Measurements from ENCODE around the gene ACOXL.
"Not testable (repeated sequence)": the region's sequence is repeated elsewhere in the genome, so short reads cannot be mapped to it uniquely, and the experiment has no call there.

The ACOXL gene

DNA sequence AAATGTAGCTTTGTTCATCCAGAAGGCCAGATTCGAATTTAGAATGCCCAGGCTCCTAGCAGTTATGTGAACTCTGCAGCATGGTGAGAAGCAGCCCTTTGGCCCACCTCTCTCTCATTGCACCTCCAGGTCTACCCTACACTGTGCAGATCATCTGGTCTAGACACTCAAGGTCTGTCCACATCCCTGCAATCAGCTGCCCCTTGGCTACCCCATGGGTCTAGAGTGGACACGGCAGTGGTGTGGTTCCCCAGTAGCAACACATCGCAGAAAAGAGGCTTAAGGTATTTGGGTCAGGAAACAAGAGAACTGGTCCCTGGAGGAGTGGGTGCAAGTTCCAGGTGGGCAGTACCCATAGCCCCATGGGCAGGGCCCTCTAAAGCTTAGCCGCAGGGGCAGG lies 311.7 kb downstream of the ACOXL start:
- DNase-seq: no peak

DNA sequence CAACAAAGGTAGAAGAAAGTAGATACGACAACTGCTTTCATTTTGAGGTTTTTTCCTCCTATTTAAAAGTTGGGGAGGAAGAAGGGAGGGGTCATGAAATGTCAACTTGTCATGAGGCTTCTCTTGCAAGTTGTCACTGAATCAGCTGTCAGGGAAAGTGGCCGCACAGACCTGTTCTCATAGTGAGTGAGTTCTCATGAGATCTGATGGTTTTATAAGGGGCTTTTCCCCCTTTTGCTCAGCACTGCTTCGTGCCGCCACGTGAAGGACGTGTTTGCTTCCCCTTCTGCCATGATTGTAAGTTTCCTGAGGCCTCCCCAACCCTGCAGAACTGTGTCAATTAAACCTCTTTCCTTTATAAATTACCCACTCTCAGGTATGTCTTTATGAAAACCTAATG lies 312.9 kb downstream of the ACOXL start:
- not testable (repeated sequence) for DNase-seq

DNA sequence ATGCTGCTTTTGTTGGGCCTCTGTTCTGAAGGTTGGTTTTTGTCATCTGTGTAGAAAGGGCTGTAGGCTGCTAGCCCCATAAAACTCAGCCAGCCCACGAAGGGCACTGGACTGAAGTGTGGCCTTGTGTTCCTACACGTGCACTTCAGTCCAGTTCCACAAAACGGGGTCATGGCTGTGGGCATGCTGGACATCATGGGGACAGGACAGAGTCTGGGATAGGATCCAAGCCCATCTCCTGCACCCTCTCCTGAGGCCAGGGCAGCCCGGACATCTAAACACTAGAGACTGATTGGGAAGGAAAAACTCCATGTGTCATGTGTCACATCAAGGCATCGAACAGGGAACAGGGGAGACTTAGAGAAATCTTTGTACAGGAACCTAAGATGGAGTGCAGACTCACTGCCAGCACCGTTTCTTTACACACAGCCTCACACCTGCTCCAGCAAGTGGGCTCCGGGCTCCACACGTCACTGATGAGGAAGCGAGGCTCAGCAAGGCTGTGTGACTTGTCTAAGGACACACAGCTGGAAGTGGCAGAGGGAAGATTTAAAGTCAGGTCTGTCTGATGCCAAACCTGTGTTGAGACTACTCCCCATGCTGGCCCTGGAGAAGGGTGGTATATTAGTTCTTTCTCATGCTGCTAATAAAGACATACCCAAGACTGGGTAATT lies 313.5 kb downstream of the ACOXL start:
- DNase-seq: no peak

DNA sequence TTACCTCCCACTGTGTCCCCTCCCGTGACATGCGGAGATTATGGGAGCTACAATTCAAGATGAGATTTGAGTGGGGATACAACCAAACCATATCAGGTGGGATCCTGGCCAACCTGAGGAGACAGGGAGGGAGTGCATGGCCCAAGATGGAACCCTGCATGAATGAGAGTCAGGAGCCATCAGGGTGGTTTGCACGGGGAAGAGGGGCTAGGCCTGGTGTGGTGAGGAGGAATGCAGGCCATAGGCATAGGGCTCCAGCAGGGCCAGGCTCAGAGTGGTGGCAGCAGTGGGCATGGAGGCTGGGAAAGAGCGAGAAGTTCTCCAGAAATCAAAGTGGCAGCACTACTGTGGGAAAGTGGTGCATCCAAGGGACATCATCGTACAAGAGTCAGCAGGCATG lies 314.3 kb downstream of the ACOXL start:
- DNase-seq: no peak

GRCh38 chr2:111048856-111049768 lies 316.7 kb downstream of the ACOXL start:
- no peak for DNase-seq

DNA sequence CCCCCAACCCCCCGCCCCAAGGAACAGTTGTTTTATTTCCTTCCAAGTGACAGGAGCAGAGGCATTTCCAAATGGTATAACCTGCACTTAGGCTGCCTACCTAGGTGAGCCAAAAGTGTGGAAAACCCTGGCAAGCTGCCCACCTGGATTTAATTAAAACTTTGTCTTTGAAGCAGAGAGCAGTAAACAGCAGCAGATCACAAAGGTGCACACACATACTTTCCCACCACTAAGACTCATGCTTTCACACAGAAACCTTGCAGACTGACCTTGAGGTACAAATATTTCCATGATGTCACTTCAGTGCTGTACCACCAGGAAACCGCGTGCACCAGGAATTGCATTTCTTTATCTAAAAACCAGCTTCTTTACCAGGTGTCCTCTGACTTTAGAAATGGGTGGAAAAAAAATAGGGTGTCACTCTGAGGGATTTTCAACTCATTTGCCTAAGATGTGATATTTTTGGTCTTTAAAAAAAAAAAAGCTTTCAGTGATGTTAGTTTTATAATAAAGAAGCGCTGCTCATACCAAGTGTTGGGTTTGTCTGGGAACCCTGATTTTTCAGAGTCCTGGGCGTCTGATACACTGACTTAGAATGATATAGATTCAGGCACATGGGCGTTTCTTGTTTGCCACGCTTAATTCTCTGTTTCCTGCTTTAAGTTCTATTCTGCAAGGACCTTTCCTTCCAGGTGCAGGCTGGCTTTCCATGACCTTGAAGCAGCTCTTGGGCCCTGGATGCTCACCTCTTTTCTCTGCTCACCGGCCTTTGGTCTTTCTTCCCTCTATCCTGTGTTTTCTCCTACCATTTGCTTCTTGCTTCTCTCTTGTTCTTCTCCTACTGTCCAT lies 317.6 kb downstream of the ACOXL start:
- DNase-seq: no peak

DNA sequence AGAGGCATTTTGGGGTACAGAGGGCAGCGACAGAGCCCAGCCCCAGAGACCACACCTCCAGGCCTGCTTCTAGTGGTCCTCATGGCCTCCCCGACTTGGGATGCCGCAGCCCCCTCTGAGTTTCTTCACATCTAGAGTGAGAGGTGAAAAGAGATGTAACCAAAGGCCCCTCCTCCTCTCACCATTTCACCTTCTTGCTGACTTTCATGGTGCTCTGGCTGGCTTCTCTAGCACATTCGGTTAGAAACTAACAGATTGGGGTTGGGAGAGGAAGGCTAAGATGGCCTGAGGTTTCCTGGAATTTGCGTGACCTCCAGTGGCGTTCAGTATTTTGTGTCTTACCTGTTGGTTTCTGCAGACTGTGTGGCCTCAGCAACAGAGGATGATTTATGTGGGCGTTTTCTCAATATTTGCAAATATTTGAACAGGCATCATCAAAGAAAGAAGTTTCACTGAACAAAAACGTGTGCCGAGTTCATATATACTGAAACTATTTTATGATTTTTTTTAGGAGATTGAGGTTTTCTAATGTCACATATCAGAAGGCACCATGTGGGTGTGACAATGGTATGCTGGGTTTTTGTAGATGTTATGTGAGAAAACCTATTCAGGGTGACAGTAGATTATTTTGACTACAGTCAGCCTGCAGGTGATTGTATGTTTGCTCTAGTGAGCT lies 318.5 kb downstream of the ACOXL start:
- no peak for DNase-seq

DNA sequence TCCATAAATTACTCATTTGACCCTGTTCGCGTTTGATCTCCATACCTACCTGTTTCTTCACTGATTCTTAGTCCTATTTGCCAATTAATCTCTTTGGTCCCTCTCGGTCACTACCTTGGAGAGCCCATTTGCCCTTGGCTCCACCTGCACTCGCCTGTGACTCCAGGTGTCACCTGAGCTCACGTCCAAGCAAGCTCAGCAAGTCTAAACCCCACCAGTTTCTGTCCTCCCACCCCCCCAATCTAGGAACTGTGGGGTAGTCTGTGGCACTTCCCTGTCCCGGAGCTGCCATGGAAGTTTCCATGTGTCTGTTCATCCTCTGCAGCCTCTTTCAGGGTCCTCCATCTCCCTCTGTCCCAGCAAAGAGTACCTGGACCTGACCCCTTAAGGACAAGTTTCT lies 320.2 kb downstream of the ACOXL start:
- DNase-seq: no peak

DNA sequence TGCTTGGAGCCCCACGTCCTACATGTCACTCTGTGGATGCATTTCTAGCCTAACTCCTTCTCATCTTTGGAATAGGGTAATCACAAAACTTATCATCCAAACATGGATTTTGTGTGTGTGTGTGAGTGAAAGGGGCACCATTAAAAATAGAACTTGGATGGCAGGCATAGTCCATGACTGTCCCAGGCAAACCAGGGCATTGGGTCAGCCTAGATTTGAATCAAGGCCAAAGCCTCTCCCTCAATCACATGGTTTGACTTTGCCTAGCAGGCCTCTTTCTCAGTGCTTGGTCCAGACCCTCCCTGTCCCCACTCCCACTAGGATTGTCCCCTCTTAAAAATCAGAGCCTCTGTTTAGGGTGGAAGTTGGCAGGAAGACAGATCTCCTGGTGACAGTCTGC lies 320.9 kb downstream of the ACOXL start:
- DNase-seq: no peak

DNA sequence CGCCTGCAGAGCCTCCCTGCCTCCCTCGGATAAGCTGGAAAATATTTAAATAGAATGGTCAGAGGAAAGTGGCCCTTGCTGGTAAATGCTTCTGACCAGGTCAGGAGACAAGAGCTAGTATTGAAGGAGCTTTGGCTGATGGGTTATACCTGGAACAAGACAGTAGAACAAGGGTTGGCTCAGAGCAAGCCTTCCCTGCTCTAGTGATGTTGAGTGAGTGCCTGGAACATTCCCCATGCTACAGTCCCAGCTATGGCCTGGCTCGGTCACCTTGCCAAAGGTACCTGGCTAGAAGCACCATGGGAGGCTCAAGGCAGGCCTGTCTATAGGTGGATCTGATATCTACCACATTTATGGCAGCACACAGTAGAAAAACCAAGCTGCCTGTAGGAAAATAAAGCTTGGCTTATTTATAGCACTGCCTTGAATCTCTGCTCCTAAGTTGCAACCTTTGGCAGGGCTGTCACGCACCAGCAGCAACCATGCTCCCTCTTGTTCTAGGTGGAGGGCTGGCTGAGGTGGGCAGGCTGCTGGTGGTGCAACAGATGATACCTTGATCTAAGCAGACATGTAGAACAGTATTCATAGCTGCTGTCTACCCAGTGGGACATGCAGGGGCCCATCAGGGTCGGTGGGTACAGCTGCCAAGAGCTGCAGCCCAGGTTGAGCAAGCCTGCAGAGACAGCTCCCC lies 321.6 kb downstream of the ACOXL start:
- no peak for DNase-seq

GRCh38 chr2:111054791-111055691 lies 322.7 kb downstream of the ACOXL start:
- DNase-seq: no peak

DNA sequence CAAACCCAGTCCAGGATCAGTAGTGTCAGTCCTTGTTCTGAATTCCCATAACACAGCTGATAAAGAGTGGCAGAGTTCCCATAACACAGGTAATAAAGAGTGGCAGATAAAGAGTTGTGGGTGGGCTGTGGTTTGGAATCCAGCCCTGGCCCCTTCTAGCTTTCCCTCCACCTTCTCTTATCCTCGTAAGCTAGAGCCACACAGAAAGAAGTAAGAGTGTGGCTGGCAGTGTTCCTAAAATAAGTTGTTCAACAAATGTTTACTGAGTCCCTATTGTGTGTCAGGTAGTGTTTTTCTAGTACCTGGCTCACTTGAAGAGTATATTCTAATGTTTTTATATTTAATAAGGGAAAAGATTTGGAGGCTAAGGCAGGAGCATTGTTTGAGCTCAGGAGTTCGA lies 323.4 kb downstream of the ACOXL start:
- no peak for DNase-seq

DNA sequence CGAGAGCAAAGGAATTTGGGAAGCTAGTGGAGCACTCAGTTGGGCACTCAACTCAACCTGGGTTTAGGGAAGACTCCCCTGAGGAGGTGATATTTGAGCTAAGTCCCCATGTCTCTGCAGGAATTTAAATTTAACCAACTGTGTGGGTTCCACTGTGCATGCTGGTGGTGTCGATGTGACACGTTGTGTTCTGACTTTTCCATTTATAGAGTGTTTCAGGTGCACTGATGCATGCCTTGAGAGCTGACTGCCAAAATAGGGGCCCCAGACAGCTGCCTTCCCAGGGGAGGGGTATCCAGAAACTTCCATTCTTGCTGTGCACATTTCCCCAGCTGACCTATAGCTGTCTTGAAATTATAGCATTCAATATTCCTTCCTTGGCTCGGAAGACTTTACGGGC lies 324.7 kb downstream of the ACOXL start:
- DNase-seq: no peak

DNA sequence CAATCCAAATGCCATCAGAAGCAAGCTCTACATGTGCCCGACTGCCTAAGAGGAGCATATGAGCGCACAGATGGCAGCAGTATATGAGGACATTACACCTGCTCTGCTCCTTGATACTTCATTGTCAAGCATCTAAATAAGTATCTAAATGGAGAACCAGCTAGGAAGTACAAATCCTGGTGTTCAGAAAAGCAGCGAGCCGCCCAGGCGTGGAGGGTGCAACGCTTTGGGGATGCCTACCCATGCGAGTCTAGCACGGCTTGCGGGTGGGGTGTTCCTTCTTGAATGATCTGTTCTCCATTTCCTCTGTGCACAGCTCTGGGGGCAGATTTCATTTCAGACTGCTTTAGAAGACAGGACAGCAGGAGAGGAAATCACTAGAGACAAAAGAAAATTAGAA lies 325.3 kb downstream of the ACOXL start:
- no peak for DNase-seq

DNA sequence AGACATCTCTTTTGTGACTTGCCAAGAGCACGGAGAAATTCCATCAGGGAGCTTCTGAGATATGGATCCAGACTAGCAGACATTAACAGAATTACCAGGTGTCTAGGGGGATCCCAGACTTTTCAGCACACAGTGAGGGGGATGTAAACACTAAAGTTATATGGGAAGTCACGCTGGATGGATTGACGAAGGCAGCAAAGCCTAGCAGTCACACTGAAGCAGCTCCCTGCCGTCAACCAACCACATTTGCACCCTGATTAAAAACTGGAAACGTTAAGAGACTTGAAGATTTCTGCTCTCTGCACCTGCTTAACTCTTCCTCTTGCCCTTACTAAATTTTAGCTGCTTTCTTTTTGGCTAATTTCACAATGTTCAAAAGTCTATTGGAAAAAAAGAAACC lies 325.9 kb downstream of the ACOXL start:
- DNase-seq: no peak

DNA sequence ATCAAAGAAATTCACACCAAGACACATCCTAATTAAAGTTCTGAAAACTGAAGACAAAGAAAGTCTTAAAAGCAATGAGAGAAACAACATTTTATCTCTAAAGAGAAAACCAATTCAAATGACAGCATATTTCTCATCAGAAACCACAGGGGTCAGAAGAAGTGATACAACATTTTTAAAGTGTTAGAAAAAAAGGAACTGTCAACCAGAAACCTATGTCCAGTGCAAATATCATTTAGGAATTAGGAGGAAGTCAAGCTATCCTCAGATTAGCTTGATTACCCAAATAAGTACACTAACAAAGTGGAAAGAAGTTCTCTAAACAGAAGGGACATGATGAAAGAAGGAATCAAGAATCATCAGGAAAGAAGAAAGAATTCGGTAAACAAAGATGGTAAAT lies 328.8 kb downstream of the ACOXL start:
- DNase-seq: peak; percentile 32 to 69

DNA sequence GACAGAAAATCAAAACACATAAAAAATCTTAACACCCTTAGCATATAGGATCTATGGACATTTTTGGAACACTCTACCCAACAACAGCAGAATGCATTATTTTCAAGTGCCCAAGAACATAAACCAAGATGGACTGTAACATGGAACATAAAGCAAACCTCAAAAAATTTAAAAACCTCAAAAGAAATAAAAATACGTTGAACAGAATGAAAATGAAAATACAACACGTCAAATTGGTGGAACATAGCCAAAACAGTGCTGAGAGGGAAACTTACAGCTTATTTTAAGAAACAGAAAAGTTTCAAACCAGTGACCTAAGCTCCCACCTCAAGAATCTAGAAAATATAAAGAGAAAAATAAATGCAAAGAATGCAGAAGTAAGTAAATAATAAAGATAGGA lies 330.0 kb downstream of the ACOXL start:
- DNase-seq: no peak

DNA sequence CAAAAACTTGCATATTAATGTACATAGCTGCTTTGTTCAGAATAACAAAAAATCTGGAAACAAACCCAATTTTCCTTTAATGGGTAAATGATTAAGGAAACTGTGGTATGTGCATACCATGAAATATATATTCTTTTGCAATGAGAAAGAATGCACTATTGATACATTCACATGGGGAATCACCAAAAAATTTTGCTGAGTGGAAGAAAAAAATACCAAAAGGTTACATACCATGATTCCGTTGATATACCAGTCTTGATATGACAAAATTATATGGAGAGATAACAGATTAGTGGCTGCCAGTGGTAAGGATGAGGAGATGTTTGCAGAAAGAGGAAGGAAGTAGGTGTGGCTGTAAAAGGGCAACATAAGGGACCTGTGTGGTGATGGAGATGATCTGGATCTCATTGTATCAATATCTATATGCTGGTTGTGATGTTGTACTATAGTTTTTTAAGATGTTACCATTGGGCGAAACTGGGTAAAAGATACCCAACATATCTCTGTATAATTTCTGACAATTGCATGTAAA lies 333.8 kb downstream of the ACOXL start:
- no peak for DNase-seq

- no peak for DNase-seq
Observed at GRCh38 chr2:111068435-111069058, 336.2 kb downstream of the ACOXL start.

- no peak for DNase-seq
Observed at GRCh38 chr2:111069722-111070121, 337.3 kb downstream of the ACOXL start.

Data from inflammatory macrophage (primary cell).